ENCODE results near the gene SLC27A1. TPM values are rescaled to one million over a fixed set of nuclear protein-coding genes. Genes with fewer than 3 reads are reported as not detected.
A peak's percentile ranks its signal among the peaks of the same experiment; 100 is the strongest.
"Not testable (repeated sequence)": the region's sequence is repeated elsewhere in the genome, so short reads cannot be mapped to it uniquely, and the experiment has no call there.

Gene SLC27A1
- total and polyA plus RNA-seq, 2 experiments from 2014 or later: 3.5 to 11.6 TPM

DNA sequence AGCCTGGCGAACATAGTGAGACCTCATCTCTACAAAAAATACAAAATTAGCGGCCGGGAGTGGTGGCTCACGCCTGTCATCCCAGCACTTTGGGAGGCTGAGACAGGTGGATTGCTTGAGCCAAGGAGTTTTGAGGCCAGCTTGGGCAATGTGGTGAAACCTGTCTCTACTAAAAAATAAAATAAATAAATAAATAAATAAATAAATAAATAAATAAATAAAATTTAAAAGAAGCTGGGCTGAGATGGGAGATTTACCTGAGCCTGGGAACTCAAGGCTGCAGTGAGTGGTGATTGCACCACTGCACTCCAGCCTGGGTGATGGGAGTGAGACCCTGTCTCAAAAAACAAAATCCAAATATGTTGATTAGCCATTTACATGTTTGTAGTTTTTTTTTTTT lies 82.4 kb downstream of the SLC27A1 start:
- H3K27me3 ChIP-seq (ENCODE audit: insufficient read depth); H3K9me3 Mint-ChIP-seq; H2AFZ ChIP-seq; H3K4me2 ChIP-seq; ATAC-seq; H3K36me3 ChIP-seq (ENCODE audit: insufficient read depth); H3K4me3 Mint-ChIP-seq; H3K4me1 Mint-ChIP-seq; DNase-seq (ENCODE audit: low spot score); H3K9me2 ChIP-seq (ENCODE audit: insufficient read depth); H3K79me2 ChIP-seq (replicated peaks; ENCODE audit: insufficient read depth); H3K27ac Mint-ChIP-seq; H3K4me1 ChIP-seq (ENCODE audit: insufficient read depth); H4K20me1 ChIP-seq (replicated peaks; ENCODE audit: insufficient read depth); H3K27ac ChIP-seq (ENCODE audit: low read depth); H3K4me3 ChIP-seq; H3K36me3 Mint-ChIP-seq (ENCODE audit: low read depth): not testable (repeated sequence)
- peaks cover 13% of the 10 kb centered on the region; the same call in 1 of the 2 replicates for H3F3A ChIP-seq (replicated peaks; ENCODE audit: low read depth)
- peaks cover 15% of the 10 kb centered on the region for H3K27me3 Mint-ChIP-seq (ENCODE audit: insufficient read depth, low read depth, poor library complexity)

DNA sequence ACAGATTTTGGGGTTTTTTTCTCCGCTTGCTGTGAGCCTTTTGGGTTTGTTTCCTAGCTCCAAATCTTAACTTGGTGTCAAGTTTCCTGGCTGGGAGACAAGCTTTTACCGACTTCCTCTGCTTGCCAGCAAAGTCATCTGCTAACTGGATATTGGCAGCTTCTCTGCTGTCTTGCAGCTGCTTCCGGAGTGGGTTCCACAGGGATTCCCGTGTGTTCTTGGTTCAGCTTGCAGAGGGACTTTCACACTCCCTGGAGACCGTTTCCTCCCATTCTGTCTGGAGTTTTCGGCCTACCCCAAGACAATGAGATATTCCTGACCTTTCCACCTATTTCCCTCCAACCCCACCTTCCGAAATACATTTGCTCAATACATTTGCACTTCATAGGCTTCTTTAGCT lies 82.9 kb downstream of the SLC27A1 start:
- no peaks in the 10 kb centered on the region; the same call in 1 of the 2 replicates for H3K9me2 ChIP-seq (ENCODE audit: insufficient read depth)
- H4K20me1 ChIP-seq (replicated peaks; ENCODE audit: insufficient read depth): no peaks in the 10 kb centered on the region; the same call in 1 of the 2 replicates
- Mint-ChIP-seq H3K27me3 (ENCODE audit: insufficient read depth, low read depth, poor library complexity) (peaks cover 10% of the 10 kb centered on the region), H3K4me3 (no peak overlapping the region), H3K9me3 (peaks cover 4% of the 10 kb centered on the region; the same call in 1 of the 3 replicates), H3K36me3 (ENCODE audit: low read depth) (peaks cover 3% of the 10 kb centered on the region; the same call in 2 of the 3 replicates), H3K27ac (no peak overlapping the region; the same call in 1 of the 2 replicates), H3K4me1 (peaks cover 8% of the 10 kb centered on the region; the same call in 2 of the 3 replicates)
- ATAC-seq: no peak
- peaks cover 13% of the 10 kb centered on the region; the same call in 1 of the 2 replicates for H3F3A ChIP-seq (replicated peaks; ENCODE audit: low read depth)
- H3K4me2 ChIP-seq: no peak overlapping the region
- DNase-seq (ENCODE audit: low spot score): peak; percentile 45
- H3K36me3 ChIP-seq (ENCODE audit: insufficient read depth): no peaks in the 10 kb centered on the region
- peaks cover 4% of the 10 kb centered on the region; the same call in 1 of the 2 replicates for H3K27me3 ChIP-seq (ENCODE audit: insufficient read depth)
- H3K4me3 ChIP-seq: no peak overlapping the region
- no peak overlapping the region for H2AFZ ChIP-seq
- H3K27ac ChIP-seq (ENCODE audit: low read depth): no peak overlapping the region
- 0 out of 2 replicates have a peak, but pooled peaks cover 3% of the 10 kb centered on the region for H3K4me1 ChIP-seq (ENCODE audit: insufficient read depth)
- H3K79me2 ChIP-seq (replicated peaks; ENCODE audit: insufficient read depth): no peaks in the 10 kb centered on the region
- TF ChIP-seq STAT1 (IDR thresholded peaks at IDR 0.05; ENCODE audit: unreplicated experiment): no peak
- TF ChIP-seq, protein P1, sequence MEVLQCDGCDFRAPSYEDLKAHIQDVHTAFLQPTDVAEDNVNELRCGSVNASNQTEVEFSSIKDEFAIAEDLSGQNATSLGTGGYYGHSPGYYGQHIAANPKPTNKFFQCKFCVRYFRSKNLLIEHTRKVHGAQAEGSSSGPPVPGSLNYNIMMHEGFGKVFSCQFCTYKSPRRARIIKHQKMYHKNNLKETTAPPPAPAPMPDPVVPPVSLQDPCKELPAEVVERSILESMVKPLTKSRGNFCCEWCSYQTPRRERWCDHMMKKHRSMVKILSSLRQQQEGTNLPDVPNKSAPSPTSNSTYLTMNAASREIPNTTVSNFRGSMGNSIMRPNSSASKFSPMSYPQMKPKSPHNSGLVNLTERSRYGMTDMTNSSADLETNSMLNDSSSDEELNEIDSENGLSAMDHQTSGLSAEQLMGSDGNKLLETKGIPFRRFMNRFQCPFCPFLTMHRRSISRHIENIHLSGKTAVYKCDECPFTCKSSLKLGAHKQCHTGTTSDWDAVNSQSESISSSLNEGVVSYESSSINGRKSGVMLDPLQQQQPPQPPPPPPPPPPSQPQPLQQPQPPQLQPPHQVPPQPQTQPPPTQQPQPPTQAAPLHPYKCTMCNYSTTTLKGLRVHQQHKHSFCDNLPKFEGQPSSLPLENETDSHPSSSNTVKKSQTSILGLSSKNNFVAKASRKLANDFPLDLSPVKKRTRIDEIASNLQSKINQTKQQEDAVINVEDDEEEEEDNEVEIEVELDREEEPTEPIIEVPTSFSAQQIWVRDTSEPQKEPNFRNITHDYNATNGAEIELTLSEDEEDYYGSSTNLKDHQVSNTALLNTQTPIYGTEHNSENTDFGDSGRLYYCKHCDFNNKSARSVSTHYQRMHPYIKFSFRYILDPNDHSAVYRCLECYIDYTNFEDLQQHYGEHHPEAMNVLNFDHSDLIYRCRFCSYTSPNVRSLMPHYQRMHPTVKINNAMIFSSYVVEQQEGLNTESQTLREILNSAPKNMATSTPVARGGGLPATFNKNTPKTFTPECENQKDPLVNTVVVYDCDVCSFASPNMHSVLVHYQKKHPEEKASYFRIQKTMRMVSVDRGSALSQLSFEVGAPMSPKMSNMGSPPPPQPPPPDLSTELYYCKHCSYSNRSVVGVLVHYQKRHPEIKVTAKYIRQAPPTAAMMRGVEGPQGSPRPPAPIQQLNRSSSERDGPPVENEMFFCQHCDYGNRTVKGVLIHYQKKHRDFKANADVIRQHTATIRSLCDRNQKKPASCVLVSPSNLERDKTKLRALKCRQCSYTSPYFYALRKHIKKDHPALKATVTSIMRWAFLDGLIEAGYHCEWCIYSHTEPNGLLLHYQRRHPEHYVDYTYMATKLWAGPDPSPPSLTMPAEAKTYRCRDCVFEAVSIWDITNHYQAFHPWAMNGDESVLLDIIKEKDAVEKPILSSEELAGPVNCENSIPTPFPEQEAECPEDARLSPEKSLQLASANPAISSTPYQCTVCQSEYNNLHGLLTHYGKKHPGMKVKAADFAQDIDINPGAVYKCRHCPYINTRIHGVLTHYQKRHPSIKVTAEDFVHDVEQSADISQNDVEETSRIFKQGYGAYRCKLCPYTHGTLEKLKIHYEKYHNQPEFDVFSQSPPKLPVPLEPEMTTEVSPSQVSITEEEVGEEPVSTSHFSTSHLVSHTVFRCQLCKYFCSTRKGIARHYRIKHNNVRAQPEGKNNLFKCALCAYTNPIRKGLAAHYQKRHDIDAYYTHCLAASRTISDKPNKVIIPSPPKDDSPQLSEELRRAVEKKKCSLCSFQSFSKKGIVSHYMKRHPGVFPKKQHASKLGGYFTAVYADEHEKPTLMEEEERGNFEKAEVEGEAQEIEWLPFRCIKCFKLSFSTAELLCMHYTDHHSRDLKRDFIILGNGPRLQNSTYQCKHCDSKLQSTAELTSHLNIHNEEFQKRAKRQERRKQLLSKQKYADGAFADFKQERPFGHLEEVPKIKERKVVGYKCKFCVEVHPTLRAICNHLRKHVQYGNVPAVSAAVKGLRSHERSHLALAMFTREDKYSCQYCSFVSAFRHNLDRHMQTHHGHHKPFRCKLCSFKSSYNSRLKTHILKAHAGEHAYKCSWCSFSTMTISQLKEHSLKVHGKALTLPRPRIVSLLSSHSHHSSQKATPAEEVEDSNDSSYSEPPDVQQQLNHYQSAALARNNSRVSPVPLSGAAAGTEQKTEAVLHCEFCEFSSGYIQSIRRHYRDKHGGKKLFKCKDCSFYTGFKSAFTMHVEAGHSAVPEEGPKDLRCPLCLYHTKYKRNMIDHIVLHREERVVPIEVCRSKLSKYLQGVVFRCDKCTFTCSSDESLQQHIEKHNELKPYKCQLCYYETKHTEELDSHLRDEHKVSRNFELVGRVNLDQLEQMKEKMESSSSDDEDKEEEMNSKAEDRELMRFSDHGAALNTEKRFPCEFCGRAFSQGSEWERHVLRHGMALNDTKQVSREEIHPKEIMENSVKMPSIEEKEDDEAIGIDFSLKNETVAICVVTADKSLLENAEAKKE (CRISPR knock-in tag; IDR thresholded peaks at IDR 0.05): no peak
- no peak for TF ChIP-seq NANOG (IDR thresholded peaks at IDR 0.05; ENCODE audit: borderline replicate concordance)
- TF ChIP-seq JUNB (IDR thresholded peaks at IDR 0.05; ENCODE audit: unreplicated experiment): no peak
- no peak for TF ChIP-seq EZH2phosphoT487 (IDR thresholded peaks at IDR 0.05; ENCODE audit: unreplicated experiment)
- TF ChIP-seq EZH2 (IDR thresholded peaks at IDR 0.05; ENCODE audit: low read depth, unreplicated experiment): no peak
- TF ChIP-seq, protein P2, sequence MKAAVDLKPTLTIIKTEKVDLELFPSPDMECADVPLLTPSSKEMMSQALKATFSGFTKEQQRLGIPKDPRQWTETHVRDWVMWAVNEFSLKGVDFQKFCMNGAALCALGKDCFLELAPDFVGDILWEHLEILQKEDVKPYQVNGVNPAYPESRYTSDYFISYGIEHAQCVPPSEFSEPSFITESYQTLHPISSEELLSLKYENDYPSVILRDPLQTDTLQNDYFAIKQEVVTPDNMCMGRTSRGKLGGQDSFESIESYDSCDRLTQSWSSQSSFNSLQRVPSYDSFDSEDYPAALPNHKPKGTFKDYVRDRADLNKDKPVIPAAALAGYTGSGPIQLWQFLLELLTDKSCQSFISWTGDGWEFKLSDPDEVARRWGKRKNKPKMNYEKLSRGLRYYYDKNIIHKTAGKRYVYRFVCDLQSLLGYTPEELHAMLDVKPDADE (IDR thresholded peaks at IDR 0.05): no peak
- no peak for TF ChIP-seq POLR2AphosphoS5 (IDR thresholded peaks at IDR 0.05; ENCODE audit: low read depth)
- no peak for TF ChIP-seq ZNF114 (CRISPR knock-in tag; IDR thresholded peaks at IDR 0.05)
- TF ChIP-seq, protein P3, sequence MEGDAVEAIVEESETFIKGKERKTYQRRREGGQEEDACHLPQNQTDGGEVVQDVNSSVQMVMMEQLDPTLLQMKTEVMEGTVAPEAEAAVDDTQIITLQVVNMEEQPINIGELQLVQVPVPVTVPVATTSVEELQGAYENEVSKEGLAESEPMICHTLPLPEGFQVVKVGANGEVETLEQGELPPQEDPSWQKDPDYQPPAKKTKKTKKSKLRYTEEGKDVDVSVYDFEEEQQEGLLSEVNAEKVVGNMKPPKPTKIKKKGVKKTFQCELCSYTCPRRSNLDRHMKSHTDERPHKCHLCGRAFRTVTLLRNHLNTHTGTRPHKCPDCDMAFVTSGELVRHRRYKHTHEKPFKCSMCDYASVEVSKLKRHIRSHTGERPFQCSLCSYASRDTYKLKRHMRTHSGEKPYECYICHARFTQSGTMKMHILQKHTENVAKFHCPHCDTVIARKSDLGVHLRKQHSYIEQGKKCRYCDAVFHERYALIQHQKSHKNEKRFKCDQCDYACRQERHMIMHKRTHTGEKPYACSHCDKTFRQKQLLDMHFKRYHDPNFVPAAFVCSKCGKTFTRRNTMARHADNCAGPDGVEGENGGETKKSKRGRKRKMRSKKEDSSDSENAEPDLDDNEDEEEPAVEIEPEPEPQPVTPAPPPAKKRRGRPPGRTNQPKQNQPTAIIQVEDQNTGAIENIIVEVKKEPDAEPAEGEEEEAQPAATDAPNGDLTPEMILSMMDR (conservative IDR thresholded peaks at IDR 0.05; ENCODE audit: low read depth in 2 of 2): no peak
- TF ChIP-seq ZNF331 (CRISPR knock-in tag; IDR thresholded peaks at IDR 0.05; ENCODE audit: low read depth): no peak
